Hair follicle dermal papilla cell (primary cell): ENCODE measurements around the gene NVL. TPM values are rescaled to one million over a fixed set of nuclear protein-coding genes. Genes with fewer than 3 reads are reported as not detected.

Experiments
- small RNA-seq: library from RNA; depleted of rRNA; stranded (forward); fragments of <200 nt; gene quantifications from one replicate; pipeline ENCODE3, GENCODE V24; 2012
- total RNA-seq: library from RNA; depleted of rRNA; stranded (reverse); fragments of >200 nt; gene quantifications from 2 replicates; pipeline ENCODE4 v1.2.3, GENCODE V29; 2012

The NVL gene
- total RNA-seq, result 14.8 and 21.1 TPM in 2 replicates

GRCh38 chr1:224329842-224330753, at the start of gene NVL:
Gene NVL, minus strand, starts transcription at chr1:224330172. Its CDS starts 45 bp downstream, at chr1:224330127.

GRCh38 chr1:224356685-224357625, 27.0 kb upstream of the NVL start, which contains the start of gene CNIH4:
Gene CNIH4, plus strand, starts transcription at chr1:224356879. Its CDS starts 46 bp downstream, at chr1:224356925.

GRCh38 chr1:224182866-224183590, 146.9 kb downstream of the NVL start, which contains the start of gene DEGS1:
Gene DEGS1, plus strand, starts transcription at chr1:224183240. Its CDS starts 97 bp downstream, at chr1:224183337.

Small RNA genes within 50 kb of the gene (small RNA-seq; reads per million reads assigned to genes)
- gene MIR320B2, result not detected
- gene RF00139, result not detected
- not detected for gene RNU6-1008P

Other genes starting within 250 kb of the NVL start
- gene FBXO28, start 216.1 kb downstream of the NVL start, total RNA-seq, result 31.7 and 38.5 TPM in 2 replicates
- 104 and 112 TPM in 2 replicates for gene DEGS1, start 146.9 kb downstream of the NVL start, total RNA-seq
- gene CNIH4, start 26.7 kb upstream of the NVL start, total RNA-seq, result 40.2 and 41.0 TPM in 2 replicates
- gene WDR26, start 104.6 kb upstream of the NVL start, total RNA-seq, result 65.8 and 71.6 TPM in 2 replicates